Effector memory CD4-positive, alpha-beta T cell (primary cell): ENCODE results near the gene SMARCE1.

Source experiments
- DNase-seq, 3 donors: peaks; one replicate each; pipeline ENCODE4 v3.0.0-alpha.2; 2020
- H3K27ac ChIP-seq: 2 replicates; pipeline ENCODE4 v1.7.0; 2013; ENCODE audit warnings: mild to moderate bottlenecking, low read length, moderate library complexity; ENCODE audit not compliant: insufficient read depth, poor library complexity, severe bottlenecking
- H3K27me3 ChIP-seq: replicated peaks from 2 replicates; pipeline ENCODE4 v1.7.0; 2013; ENCODE audit warnings: mild to moderate bottlenecking, low read length; ENCODE audit not compliant: insufficient read depth, control insufficient read depth, poor library complexity, severe bottlenecking
- H3K36me3 ChIP-seq: 2 replicates; pipeline ENCODE4 v1.7.0; 2013; ENCODE audit warnings: mild to moderate bottlenecking, low read length, moderate library complexity; ENCODE audit not compliant: control insufficient read depth, insufficient read depth
- H3K4me1 ChIP-seq: 2 replicates; pipeline ENCODE4 v1.7.0; 2013; ENCODE audit warnings: low read length, mild to moderate bottlenecking; ENCODE audit not compliant: control insufficient read depth, insufficient read depth, poor library complexity, severe bottlenecking
- H3K4me3 ChIP-seq: 2 replicates; pipeline ENCODE4 v1.7.0; 2013; ENCODE audit warnings: low read length, low read depth, mild to moderate bottlenecking; ENCODE audit not compliant: insufficient read depth, poor library complexity, severe bottlenecking
- H3K9me3 ChIP-seq: 2 replicates; pipeline ENCODE4 v1.7.0; 2013; ENCODE audit warnings: mild to moderate bottlenecking, low read length, moderate library complexity; ENCODE audit not compliant: control insufficient read depth

Gene SMARCE1

GRCh38 chr17:40621578-40621977 is 26.0 kb downstream of the SMARCE1 start:
- Histone ChIP-seq H3K4me1 (peaks cover 13% of the 10 kb centered on the region), H3K36me3 (no peaks in the 10 kb centered on the region), H3K27ac (no peak overlapping the region), H3K27me3 (no peaks in the 10 kb centered on the region), H3K4me3 (no peak overlapping the region), H3K9me3 (no peaks in the 10 kb centered on the region)
- DNase-seq = no peak

- Histone ChIP-seq H3K4me1 (peaks cover 17% of the 10 kb centered on the region), H3K27me3 (no peaks in the 10 kb centered on the region), H3K27ac (no peak overlapping the region), H3K36me3 (no peaks in the 10 kb centered on the region), H3K9me3 (no peaks in the 10 kb centered on the region), H3K4me3 (no peak overlapping the region)
- DNase-seq = no peak
Observed at GRCh38 chr17:40621019-40621418, 26.6 kb downstream of the SMARCE1 start.

- DNase-seq = no peak
- no peaks in the 10 kb centered on the region for H3K9me3 ChIP-seq
- H3K36me3 ChIP-seq = no peaks in the 10 kb centered on the region
- H3K4me1 ChIP-seq = peaks cover 35% of the 10 kb centered on the region
- no peak overlapping the region for H3K27ac ChIP-seq
- no peaks in the 10 kb centered on the region for H3K27me3 ChIP-seq
- H3K4me3 ChIP-seq = no peak overlapping the region
Observed at GRCh38 chr17:40618754-40619625, 28.6 kb downstream of the SMARCE1 start.

GRCh38 chr17:40617678-40618240 is 29.9 kb downstream of the SMARCE1 start:
- peaks cover 42% of the 10 kb centered on the region for H3K4me1 ChIP-seq
- no peak for DNase-seq
- no peaks in the 10 kb centered on the region for H3K9me3 ChIP-seq
- H3K36me3 ChIP-seq = no peaks in the 10 kb centered on the region
- no peaks in the 10 kb centered on the region for H3K27me3 ChIP-seq
- no peak overlapping the region for H3K4me3 ChIP-seq
- H3K27ac ChIP-seq = no peak overlapping the region

- no peak overlapping the region for H3K27ac ChIP-seq
- H3K4me3 ChIP-seq = no peak overlapping the region
- DNase-seq = no peak
- no peaks in the 10 kb centered on the region for H3K27me3 ChIP-seq
- peaks cover 42% of the 10 kb centered on the region for H3K4me1 ChIP-seq
- H3K36me3 ChIP-seq = no peaks in the 10 kb centered on the region
- H3K9me3 ChIP-seq = no peaks in the 10 kb centered on the region
Observed at GRCh38 chr17:40616592-40616991, 31.0 kb downstream of the SMARCE1 start.

- Histone ChIP-seq H3K27ac (peak overlapping the region; percentile 95), H3K4me1 (peaks cover 44% of the 10 kb centered on the region), H3K9me3 (no peaks in the 10 kb centered on the region), H3K36me3 (no peaks in the 10 kb centered on the region), H3K4me3 (no peak overlapping the region), H3K27me3 (no peaks in the 10 kb centered on the region)
- no peak for DNase-seq
Observed at GRCh38 chr17:40615841-40616476, 31.7 kb downstream of the SMARCE1 start.

- H3K4me1 ChIP-seq = peaks cover 51% of the 10 kb centered on the region
- peak in 1 of 3 donors; percentile 36 for DNase-seq
- H3K4me3 ChIP-seq = no peak overlapping the region
- peak overlapping the region; percentile 95 for H3K27ac ChIP-seq
- no peaks in the 10 kb centered on the region for H3K27me3 ChIP-seq
- no peaks in the 10 kb centered on the region for H3K9me3 ChIP-seq
- no peaks in the 10 kb centered on the region for H3K36me3 ChIP-seq
Observed at GRCh38 chr17:40615068-40615840, 32.4 kb downstream of the SMARCE1 start.

GRCh38 chr17:40614431-40615067 is 33.1 kb downstream of the SMARCE1 start:
- Histone ChIP-seq H3K4me3 (no peak overlapping the region), H3K27ac (peak overlapping the region; percentile 95)

GRCh38 chr17:40613467-40614154 is 34.0 kb downstream of the SMARCE1 start:
- no peaks in the 10 kb centered on the region for H3K36me3 ChIP-seq
- DNase-seq = no peak
- H3K4me1 ChIP-seq = peaks cover 58% of the 10 kb centered on the region
- no peaks in the 10 kb centered on the region for H3K27me3 ChIP-seq
- H3K4me3 ChIP-seq = peak overlapping the region; percentile 26
- H3K9me3 ChIP-seq = no peaks in the 10 kb centered on the region
- H3K27ac ChIP-seq = peak overlapping the region; percentile 95

More at GRCh38 chr17:40614431-40615067, 33.1 kb downstream of the SMARCE1 start:
- H3K9me3 ChIP-seq = no peaks in the 10 kb centered on the region
- no peaks in the 10 kb centered on the region for H3K27me3 ChIP-seq
- no peaks in the 10 kb centered on the region for H3K36me3 ChIP-seq
- no peak for DNase-seq
- H3K4me1 ChIP-seq = peaks cover 53% of the 10 kb centered on the region
